Mucosa of descending colon (tissue), 3 donors: ENCODE data around the gene C1QA. TPM values are rescaled to one million over a fixed set of nuclear protein-coding genes. Genes with fewer than 3 reads are reported as not detected.

Source experiments
- ATAC-seq: fragments of 200-7000 bp; cut with Tn5 transposase; one replicate; pipeline ENCODE4 v1.9.1; 2020; ENCODE audit warnings: mild to moderate bottlenecking, moderate library complexity
- DNase-seq, 3 donors: peaks; one replicate each; pipeline ENCODE4 v3.0.0-alpha.2; 2020
- H3K36me3 ChIP-seq: fragments of 200-600 bp; one replicate; pipeline ENCODE4 v1.8.0; 2021; ENCODE audit warnings: low read depth, mild to moderate bottlenecking
- H3K4me1 ChIP-seq: fragments of 200-600 bp; one replicate; pipeline ENCODE4 v1.8.0; 2021; ENCODE audit warnings: low read depth, mild to moderate bottlenecking
- H3K4me3 ChIP-seq: fragments of 200-600 bp; one replicate; pipeline ENCODE4 v1.8.0; 2021; ENCODE audit warnings: mild to moderate bottlenecking
- H3K9me3 ChIP-seq: fragments of 200-600 bp; one replicate; pipeline ENCODE4 v1.8.0; 2021; ENCODE audit warnings: mild to moderate bottlenecking
- CTCF ChIP-seq: fragments of 200-600 bp; IDR thresholded peaks from one replicate; pipeline ENCODE4 v1.8.0; 2022; ENCODE audit warnings: antibody characterized with exemption, mild to moderate bottlenecking
- intact Hi-C, 2 donors: fragments of 100-400 bp; cut with DNase I in 1 of 2; cut with micrococcal nuclease in 1 of 2; formaldehyde crosslinking; loops; one replicate each; pipeline versions ENCODE4 v1.11.0 to v1.11.1; 2022; cut with DNase I, micrococcal nuclease
- total RNA-seq, 3 donors: library from RNA; stranded (reverse); fragmentation: NEBNext Ultra II Directional in 2 of 3; extraction: Animal tissue kit (Norgen Biotek cat#: 25700) in 2 of 3; gene quantifications; one replicate each; pipeline versions ENCODE4 v1.2.1 to v1.2.4, GENCODE V29; 2021 to 2023
- donor health status: DM: no; HTN: no; CAD: no; lungs with moderate emphysema.
- donor health status: DM: no; HTN: no; CAD: no.
- donor health status: DM: no; HTN: yes; CAD: no.

C1QA gene
- total RNA-seq, 3 donors from 2014 or later, result 30.1 to 167 (median 134) TPM

- Histone ChIP-seq H3K4me3 (no peak overlapping the region), H3K9me3 (no peaks in the 10 kb centered on the region), H3K4me1 (no peaks in the 10 kb centered on the region), H3K36me3 (no peaks in the 10 kb centered on the region)
- DNase-seq (no peak), ATAC-seq (no peak)
- no peak for TF ChIP-seq CTCF
- intact Hi-C loops, result loop anchor here in 1 of 2 donors (5.0 kb wide), 1 partner anchor 219 kb away; no protein-coding TSS in a partner anchor
These were observed 4.8 kb downstream of the C1QA start for GRCh38 chr1:22641247-22641646.

GRCh38 chr1:22641906-22642636, 5.6 kb downstream of the C1QA start:
- peak; percentile 77 to 87 (median 85) for DNase-seq
- no peaks in the 10 kb centered on the region for H3K9me3 ChIP-seq
- peak; percentile 78 for TF ChIP-seq CTCF
- no peak overlapping the region for H3K4me3 ChIP-seq
- peak; percentile 83 for ATAC-seq
- no peaks in the 10 kb centered on the region for H3K36me3 ChIP-seq
- H3K4me1 ChIP-seq, result no peaks in the 10 kb centered on the region
- intact Hi-C loops, result loop anchor here (1.0 to 5.0 kb wide), 2 partner anchors 220 to 222 kb away; no protein-coding TSS in a partner anchor

GRCh38 chr1:22643381-22643780, 7.0 kb downstream of the C1QA start, which contains the start of gene C1QC:
Gene C1QC, plus strand, starts transcription at chr1:22643633. Its CDS starts 391 bp downstream, at chr1:22644024.
- no peaks in the 10 kb centered on the region for H3K36me3 ChIP-seq
- DNase-seq, result peak in 1 of 3 donors; percentile 37
- intact Hi-C loops, result loop anchor here in 1 of 2 donors (5.0 kb wide), 1 partner anchor 221 kb away; no protein-coding TSS in a partner anchor
- peak; percentile 35 for ATAC-seq
- H3K4me3 ChIP-seq, result no peak within 1 kb of the TSS
- H3K9me3 ChIP-seq, result no peaks in the 10 kb centered on the region
- no peaks in the 10 kb centered on the region for H3K4me1 ChIP-seq
- TF ChIP-seq CTCF, result no peak

GRCh38 chr1:22643928-22644327, 7.5 kb downstream of the C1QA start:
- Histone ChIP-seq H3K9me3 (no peaks in the 10 kb centered on the region), H3K4me3 (no peak overlapping the region), H3K4me1 (no peaks in the 10 kb centered on the region), H3K36me3 (no peaks in the 10 kb centered on the region)
- ATAC-seq, result no peak
- intact Hi-C loops, result loop anchor here in 1 of 2 donors (5.0 kb wide), 1 partner anchor 222 kb away; no protein-coding TSS in a partner anchor
- no peak for TF ChIP-seq CTCF
- no peak for DNase-seq

- ATAC-seq (no peak), DNase-seq (peak in 1 of 3 donors; percentile 18)
- Histone ChIP-seq H3K36me3 (no peaks in the 10 kb centered on the region), H3K4me1 (no peaks in the 10 kb centered on the region), H3K9me3 (no peaks in the 10 kb centered on the region), H3K4me3 (no peak overlapping the region)
- no peak for TF ChIP-seq CTCF
- intact Hi-C loops, result no loop called here
These were observed 9.5 kb downstream of the C1QA start for GRCh38 chr1:22645931-22646330.
